Stimulated activated memory B cell treated with anti-CD40 and anti-IgM and Interleukin-4, amounts not matched to agents 10 μg/mL and 1 μg/mL and 100 μg/mL, for 72 hours (primary cell): Measurements from ENCODE around the gene IFIH1.
A peak's percentile ranks its signal among the peaks of the same experiment; 100 is the strongest.

ENCODE experiments used
- ATAC-seq: fragments of 150-1000 bp; cut with Tn5 transposase; 2 replicates; pipeline ENCODE4 v1.10.0; 2021
- H3K27ac Mint-ChIP-seq: one replicate; pipeline ENCODE4 v1.8.0; 2022; ENCODE audit warnings: mild to moderate bottlenecking, mixed read lengths
- H3K27me3 Mint-ChIP-seq: one replicate; pipeline ENCODE4 v1.8.0; 2022; ENCODE audit warnings: mixed read lengths
- H3K36me3 Mint-ChIP-seq: one replicate; pipeline ENCODE4 v1.8.0; 2022; ENCODE audit warnings: mixed read lengths
- H3K4me1 Mint-ChIP-seq: one replicate; pipeline ENCODE4 v1.8.0; 2022; ENCODE audit warnings: mixed read lengths
- H3K4me3 Mint-ChIP-seq: one replicate; pipeline ENCODE4 v1.8.0; 2022; ENCODE audit warnings: mild to moderate bottlenecking, moderate library complexity, mixed read lengths
- H3K9me3 Mint-ChIP-seq: one replicate; pipeline ENCODE4 v1.8.0; 2022; ENCODE audit warnings: mixed read lengths

Gene IFIH1

GRCh38 chr2:162226836-162227235 is 91.6 kb downstream of the IFIH1 start:
- no peak overlapping the region for H3K4me3 Mint-ChIP-seq
- ATAC-seq, result no peak
- H3K9me3 Mint-ChIP-seq, result no peaks in the 10 kb centered on the region
- no peaks in the 10 kb centered on the region for H3K36me3 Mint-ChIP-seq
- H3K27me3 Mint-ChIP-seq, result no peaks in the 10 kb centered on the region
- no peak overlapping the region for H3K27ac Mint-ChIP-seq
- no peaks in the 10 kb centered on the region for H3K4me1 Mint-ChIP-seq

- H3K27me3 Mint-ChIP-seq, result peaks cover 19% of the 10 kb centered on the region
Observed at GRCh38 chr2:162221064-162221463, 97.4 kb downstream of the IFIH1 start.

GRCh38 chr2:162220368-162220767 is 98.1 kb downstream of the IFIH1 start:
- Mint-ChIP-seq H3K4me3 (no peak overlapping the region), H3K36me3 (no peaks in the 10 kb centered on the region), H3K27ac (no peak overlapping the region), H3K4me1 (peaks cover 5% of the 10 kb centered on the region), H3K9me3 (no peaks in the 10 kb centered on the region), H3K27me3 (peaks cover 19% of the 10 kb centered on the region)
- ATAC-seq, result no peak

More at GRCh38 chr2:162221064-162221463, 97.4 kb downstream of the IFIH1 start:
- H3K36me3 Mint-ChIP-seq, result no peaks in the 10 kb centered on the region
- no peaks in the 10 kb centered on the region for H3K9me3 Mint-ChIP-seq
- no peak overlapping the region for H3K27ac Mint-ChIP-seq
- H3K4me1 Mint-ChIP-seq, result peaks cover 5% of the 10 kb centered on the region
- peak; percentile 58 for ATAC-seq
- no peak overlapping the region for H3K4me3 Mint-ChIP-seq

GRCh38 chr2:162219426-162219825 is 99.1 kb downstream of the IFIH1 start:
- H3K4me1 Mint-ChIP-seq, result peaks cover 5% of the 10 kb centered on the region
- H3K9me3 Mint-ChIP-seq, result no peaks in the 10 kb centered on the region
- H3K27ac Mint-ChIP-seq, result no peak overlapping the region
- H3K4me3 Mint-ChIP-seq, result no peak overlapping the region
- ATAC-seq, result no peak
- no peaks in the 10 kb centered on the region for H3K36me3 Mint-ChIP-seq
- peaks cover 19% of the 10 kb centered on the region for H3K27me3 Mint-ChIP-seq

DNA sequence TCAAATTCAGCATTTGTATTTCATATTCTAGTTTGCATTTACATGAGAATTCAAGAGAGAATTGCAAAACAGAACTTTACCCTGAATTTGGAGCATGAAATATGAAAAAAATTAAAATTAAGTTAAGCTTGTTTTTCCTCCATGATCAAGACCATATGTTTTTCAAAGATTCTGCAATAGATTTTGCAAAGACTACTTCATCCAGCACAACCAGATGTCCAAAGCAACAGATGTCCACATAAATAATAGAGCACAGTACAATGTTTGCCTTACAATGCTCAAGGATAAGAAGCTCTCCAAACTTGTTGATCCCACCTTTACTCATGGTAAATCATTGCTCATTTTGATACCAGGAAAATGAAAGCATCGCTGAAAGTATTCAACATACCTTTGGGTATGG is 100.9 kb downstream of the IFIH1 start:
- no peak overlapping the region for H3K4me3 Mint-ChIP-seq
- H3K27me3 Mint-ChIP-seq, result peaks cover 19% of the 10 kb centered on the region

More for the DNA sequence above, 100.9 kb downstream of the IFIH1 start:
- Mint-ChIP-seq H3K4me1 (peaks cover 5% of the 10 kb centered on the region), H3K27ac (no peak overlapping the region), H3K9me3 (no peaks in the 10 kb centered on the region), H3K36me3 (no peaks in the 10 kb centered on the region)
- ATAC-seq, result no peak
